Limb (tissue), 2 donors: Measurements from ENCODE around the gene ABHD11.
"Not testable (repeated sequence)": the region's sequence is repeated elsewhere in the genome, so short reads cannot be mapped to it uniquely, and the experiment has no call there.

Experiments used
- DNase-seq, 2 donors: peaks; one replicate each; pipeline ENCODE4 v3.0.0-alpha.2; 2016; ENCODE audit errors: extremely low spot score in 2 of 2

Gene ABHD11

GRCh38 chr7:73742753-73743641 lies 4.4 kb upstream of the ABHD11 start:
- DNase-seq: peak in 1 of 2 donors; percentile 73

DNA sequence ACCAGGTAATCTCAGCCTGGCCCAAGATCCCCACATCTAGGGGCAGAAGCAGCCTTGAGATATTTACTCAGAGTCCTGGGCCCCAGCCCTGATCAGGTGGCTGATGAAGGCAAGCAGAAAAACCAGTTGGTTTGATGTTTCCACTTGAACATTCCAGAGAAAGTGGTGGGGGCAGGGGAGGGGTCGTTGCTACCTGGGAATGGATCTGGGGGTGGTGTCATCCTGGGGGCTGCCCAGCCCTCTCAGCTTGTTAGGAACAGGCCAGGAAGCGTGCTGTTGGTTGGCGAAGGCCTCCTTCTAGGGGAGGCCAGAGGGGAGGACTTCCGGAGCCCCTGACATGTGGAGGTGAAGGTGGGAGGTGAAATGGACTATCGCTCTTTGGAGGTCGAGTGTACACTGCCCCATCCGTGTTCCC lies 3.7 kb upstream of the ABHD11 start:
- no peak for DNase-seq

DNA sequence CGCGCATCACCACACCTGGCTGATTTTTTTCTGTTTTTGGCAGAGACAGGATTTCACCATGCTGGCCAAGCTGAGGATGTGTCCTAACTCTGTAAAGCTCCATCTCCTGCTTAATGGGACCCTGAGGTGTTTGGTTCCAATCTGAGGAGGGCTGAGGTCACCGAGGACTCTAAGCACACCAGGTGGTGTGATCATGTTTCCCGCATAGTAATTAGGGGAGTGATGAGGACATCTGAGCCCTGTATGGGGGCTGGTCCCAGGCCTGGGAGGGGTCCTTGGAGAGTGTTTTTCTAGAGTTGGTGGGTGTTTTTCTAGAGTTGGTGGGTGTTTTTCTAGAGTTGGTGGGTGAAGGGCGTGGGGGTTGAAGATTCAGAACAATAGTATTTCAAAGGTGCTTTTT lies 3.0 kb upstream of the ABHD11 start:
- DNase-seq: no peak

GRCh38 chr7:73740771-73741170 lies 2.2 kb upstream of the ABHD11 start:
- DNase-seq: no peak

GRCh38 chr7:73740212-73740611 lies 1.6 kb upstream of the ABHD11 start:
- DNase-seq: no peak

DNA sequence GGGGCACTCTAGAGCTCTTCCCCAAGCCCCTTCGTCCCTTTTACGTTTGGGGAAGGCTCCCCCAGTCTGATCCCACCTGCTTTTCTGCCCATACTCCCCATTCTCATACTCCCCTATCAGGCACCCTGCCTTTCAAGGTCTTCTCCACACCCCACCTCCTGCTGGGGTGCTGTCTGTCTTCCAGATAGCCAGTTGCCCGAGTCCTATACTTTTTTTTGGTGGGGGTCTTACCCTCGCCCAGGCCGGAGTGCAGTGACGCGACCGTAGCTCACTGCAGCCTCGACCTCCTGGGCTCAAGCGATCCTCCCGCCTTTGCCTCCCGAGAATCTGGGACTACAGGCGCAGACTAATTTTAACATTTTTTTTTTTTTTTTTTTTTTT lies 775 bp upstream of the ABHD11 start:
- DNase-seq: no peak

DNA sequence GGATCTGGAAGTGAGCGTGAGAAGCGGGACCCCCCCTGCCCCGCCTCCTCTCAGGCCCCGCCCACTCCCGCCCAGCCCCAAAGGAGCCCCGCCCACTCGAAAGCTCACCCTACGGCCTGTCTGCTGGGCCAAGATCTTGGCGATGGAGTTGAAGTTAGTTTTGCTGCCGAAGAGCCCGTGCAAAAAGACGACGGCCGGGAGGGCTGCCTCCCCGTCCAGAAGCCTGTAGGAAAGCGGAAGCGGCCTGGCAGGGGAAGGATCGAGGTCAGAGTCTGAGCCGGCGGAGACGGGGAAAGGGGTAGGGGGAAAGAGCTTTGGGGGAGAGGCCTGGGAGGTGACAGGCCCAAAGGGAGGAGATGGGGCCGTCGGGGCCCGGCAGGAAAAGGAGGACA lies 386 bp downstream of the ABHD11 start:
- DNase-seq: peak in 1 of 2 donors; percentile 83

GRCh38 chr7:73737491-73738219 lies 947 bp downstream of the ABHD11 start:
- no peak for DNase-seq

DNA sequence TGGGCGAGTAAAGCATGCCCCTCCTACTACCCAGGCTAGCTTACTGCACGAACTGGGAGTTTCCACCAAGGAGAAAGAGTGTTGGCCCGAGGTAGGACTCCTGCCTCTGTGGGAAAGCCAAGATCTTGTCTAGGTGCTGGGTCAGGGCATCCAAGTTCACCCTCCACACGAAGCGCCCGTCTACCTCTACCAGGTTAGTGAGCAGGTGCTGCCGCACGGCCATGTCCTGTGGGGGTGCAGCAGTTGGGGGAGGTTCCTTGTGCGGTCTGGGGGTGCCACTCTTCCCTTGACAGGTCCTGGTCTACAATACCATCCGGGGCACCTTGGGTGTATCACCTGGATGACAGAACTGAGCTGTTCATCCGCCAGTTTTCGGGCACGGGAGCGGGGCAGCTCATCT lies 1.7 kb downstream of the ABHD11 start:
- no peak for DNase-seq

DNA sequence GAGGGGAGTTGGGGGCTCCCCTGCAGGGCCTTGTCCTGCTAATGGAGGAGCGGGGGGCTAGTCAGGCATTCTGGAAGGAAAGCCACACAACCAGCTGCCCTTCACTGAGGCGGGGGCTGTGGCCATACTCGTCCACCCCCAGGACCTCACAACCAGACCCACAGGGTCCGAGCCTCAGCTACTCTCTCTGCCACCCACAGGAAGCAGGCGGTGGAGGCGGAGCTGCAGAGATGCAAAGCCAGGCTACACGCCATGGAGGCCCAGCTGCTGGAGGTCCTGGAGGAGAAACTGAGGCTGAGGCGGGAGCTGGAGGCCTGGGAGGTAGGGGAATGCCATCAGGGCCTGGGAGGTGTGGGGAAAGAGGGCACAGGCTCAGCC lies 3.1 kb downstream of the ABHD11 start:
- no peak for DNase-seq

- DNase-seq: peak in 1 of 2 donors; percentile 56
Measured at GRCh38 chr7:73734619-73735527, 3.7 kb downstream of the ABHD11 start.

DNA sequence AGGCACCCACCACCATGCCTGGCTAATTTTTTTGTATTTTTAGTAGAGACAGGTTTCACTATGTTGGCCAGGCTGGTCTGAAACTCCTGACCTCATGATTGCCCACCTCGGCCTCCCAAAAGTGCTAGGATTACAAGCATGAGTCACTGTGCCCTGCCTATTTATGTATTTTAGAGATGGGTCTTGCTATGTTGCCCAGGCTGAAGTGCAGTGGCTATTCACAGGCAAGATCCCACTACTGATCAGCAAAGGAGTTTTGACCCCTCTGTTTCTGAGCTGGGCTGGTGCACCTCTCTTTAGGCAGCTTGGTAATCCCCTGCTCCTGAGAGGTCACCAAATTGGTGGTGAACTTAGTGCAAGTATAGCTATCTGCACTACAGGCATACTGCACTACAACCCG lies 6.2 kb downstream of the ABHD11 start:
- no peak for DNase-seq

DNA sequence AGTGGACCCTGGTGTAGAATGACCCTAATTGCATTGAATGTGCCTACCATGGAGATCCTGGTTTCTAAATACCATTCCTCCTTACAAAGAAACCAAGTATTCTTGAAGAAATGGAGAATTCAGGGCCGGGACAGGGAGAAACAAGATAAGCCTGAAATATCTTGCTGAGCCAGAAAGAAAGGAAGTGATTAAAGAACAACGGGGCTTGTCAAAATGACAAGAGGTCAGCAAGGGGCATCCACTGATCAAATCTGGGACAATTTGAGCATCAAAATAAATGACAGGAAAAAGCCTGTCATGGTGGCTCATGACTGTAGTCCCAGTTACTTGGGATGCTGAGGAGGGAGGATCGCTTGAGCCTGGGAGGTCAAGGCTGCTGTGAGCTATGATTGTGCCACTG lies 8.1 kb downstream of the ABHD11 start:
- DNase-seq: no peak

DNA sequence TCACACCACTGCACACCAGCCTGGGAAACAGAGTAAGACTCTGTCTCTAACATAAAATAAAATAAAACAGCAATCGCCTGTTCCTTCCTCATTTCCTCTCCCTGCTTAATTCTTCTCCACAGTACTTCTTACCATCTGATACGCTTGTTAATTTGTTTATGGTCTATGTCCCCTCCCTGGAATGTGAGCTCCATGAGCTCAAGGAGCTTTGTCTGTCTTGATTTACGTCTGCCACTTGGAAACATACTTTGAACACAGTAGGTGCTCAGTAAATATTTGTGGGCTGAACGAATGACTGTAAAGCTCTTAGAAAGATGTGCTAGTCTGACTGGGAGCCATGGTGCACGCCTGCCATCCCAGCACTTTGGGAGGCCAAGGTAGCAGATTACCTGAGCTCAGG lies 10.1 kb downstream of the ABHD11 start:
- DNase-seq: no peak

- DNase-seq: no peak
Measured at GRCh38 chr7:73727952-73728351, 10.7 kb downstream of the ABHD11 start.

GRCh38 chr7:73726083-73726466 lies 12.5 kb downstream of the ABHD11 start:
- no peak for DNase-seq

- DNase-seq: no peak
Measured at GRCh38 chr7:73723813-73724212, 14.8 kb downstream of the ABHD11 start.

DNA sequence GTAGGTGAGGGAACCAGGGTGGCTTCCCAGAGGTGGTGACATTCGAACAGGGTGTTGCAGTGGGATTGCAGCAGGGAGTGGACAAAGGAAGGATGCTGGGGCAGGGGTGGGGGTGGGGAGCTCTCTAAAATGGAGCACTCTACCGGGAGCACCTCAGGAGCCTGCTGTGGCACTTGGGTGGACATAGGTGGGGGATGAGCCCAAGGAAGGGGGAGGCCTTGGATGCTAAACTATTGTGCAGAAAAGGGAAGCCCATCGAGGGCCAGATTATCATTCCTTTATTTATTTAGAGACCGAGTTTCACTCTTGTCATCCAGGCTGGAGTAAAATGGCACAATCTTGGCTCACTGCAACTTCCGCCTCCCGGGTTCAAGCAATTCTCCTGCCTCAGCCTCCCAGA lies 15.8 kb downstream of the ABHD11 start:
- DNase-seq: no peak

GRCh38 chr7:73722182-73722581 lies 16.4 kb downstream of the ABHD11 start:
- not testable (repeated sequence) for DNase-seq

DNA sequence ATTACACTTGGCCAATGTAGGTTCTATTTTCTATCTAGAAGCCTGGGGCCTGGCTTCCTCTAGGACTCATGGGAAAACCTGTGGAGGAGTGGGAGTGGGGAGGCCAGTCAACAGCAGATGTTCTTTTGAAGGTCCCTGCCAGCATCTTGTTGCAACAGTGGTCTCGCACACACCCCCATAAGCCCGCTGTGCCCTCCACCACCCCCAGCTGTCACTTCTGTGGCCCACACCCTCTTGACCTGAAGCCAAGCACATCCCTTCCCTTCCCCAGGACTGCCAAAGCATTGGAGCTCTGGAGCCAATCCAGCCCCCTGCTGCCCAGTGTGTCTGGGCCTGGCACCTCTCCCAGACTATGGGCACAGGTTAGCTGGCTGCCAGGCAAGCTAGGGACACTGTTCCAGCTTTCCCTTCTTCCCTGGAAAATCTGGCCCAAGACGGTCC lies 17.2 kb downstream of the ABHD11 start:
- DNase-seq: peak in 1 of 2 donors; percentile 67

DNA sequence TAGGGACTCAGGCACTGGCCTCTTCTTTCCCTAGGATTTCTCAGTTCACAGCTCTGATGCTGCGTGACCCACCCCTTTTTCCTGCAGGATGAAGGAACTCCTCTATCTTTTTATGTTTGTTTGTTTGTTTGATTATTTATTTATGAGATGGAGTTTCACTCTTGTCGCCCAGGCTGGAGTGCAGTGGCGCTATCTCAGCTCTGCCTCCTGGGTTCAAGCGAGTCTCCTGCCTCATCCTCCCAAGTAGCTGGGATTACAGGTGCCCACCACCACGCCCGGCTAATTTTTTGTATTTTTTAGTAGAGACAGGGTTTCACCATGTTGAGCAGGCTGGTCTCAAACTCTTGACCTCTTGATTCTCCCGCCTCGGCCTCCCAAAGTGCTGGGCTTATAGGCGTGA lies 18.2 kb downstream of the ABHD11 start:
- DNase-seq: not testable (repeated sequence)

DNA sequence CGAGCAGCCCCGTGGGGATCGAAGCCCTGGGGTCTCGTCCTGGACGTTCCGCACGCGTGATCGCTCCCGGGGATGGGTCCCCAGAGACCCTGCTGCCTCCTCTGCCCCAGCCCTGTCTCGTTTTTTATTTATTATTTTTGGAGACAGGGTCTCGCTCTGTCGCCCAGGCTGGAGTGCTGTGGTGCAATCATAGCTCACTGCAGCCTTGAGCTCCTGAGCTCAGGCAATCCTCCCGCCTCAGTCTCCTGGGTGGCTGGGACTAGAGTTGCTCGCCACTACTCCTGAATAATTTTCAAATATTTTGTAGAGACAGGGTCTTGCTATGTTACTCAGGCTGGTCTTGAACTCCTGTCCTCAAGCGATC lies 18.8 kb downstream of the ABHD11 start:
- DNase-seq: no peak
